Measurements from ENCODE around the gene CD55. TPM values are rescaled to one million over a fixed set of nuclear protein-coding genes. Genes with fewer than 3 reads are reported as not detected.

The CD55 gene
- total RNA-seq, 3 donors from 2014 or later (not counting 1 experiment from before 2014, with no cell fraction given): 80.7 to 138 (median 113) TPM

DNA sequence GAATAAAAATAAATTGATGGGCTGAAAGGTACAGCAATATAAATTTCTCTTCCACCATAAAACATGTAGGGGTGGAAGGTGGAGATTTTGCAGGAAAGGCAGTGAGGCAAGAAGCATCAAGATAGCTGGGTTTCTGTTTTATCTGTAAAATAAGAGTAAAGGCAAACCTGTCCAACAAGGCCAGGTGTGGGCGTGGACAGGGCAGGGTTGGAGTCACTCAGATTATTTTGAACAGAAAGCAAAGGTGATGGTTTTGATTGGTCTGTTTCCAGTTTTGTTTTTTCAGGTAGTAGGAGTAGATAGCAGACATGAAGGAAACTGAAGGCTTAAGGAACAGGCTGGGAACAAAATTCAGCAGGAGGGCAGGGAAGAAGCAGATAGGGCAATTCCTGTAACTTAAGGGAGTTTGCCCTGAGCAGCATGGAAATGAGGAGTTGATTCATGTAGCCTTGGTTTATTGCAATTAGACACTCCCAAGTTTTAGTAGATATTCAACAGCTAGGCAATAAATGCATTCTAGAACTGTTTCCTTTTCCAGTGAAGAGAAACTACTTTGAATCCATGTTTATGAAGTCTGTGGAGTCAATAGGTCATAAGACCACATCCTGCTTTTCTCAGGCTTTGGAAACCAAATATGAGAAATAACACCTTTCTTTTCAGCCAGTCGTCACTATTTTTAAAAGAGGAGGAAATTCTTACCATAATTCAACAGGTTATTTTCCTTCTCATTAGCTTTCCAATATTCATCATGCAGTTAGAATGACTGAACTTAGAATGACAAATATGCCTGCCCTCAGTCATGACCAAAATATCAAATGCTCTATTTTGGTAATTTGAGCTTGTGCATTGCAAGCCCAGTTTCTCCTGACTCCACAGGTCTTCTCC is 38.7 kb upstream of the CD55 start:
- Mint-ChIP-seq H3K27me3 (ENCODE audit: low read depth in 2 of 2) (peaks cover under 1 to 11% of the 10 kb centered on the region in 2 donors), H3K27ac (no peak overlapping the region), H3K4me3 (no peak overlapping the region), H3K9me3 (no peaks in the 10 kb centered on the region), H3K4me1 (peaks cover 7% of the 10 kb centered on the region in 2 donors), H3K36me3 (no peaks in the 10 kb centered on the region)
- intact Hi-C loops (cut with micrococcal nuclease): no loop called here
- H3K27ac ChIP-seq (ENCODE audit: low read length): no peak overlapping the region
- no peak overlapping the region for H3K4me3 ChIP-seq (ENCODE audit: low read length)
- WGBS (ENCODE audit: insufficient coverage): 43% methylated on average over 2 of the region's 2 CpGs
- no peaks in the 10 kb centered on the region for H3K27me3 ChIP-seq (ENCODE audit: control insufficient read depth, insufficient read depth, low read length)
- H3K36me3 ChIP-seq (ENCODE audit: control insufficient read depth, insufficient read depth, low read length): no peaks in the 10 kb centered on the region
- TF ChIP-seq, protein P1, sequence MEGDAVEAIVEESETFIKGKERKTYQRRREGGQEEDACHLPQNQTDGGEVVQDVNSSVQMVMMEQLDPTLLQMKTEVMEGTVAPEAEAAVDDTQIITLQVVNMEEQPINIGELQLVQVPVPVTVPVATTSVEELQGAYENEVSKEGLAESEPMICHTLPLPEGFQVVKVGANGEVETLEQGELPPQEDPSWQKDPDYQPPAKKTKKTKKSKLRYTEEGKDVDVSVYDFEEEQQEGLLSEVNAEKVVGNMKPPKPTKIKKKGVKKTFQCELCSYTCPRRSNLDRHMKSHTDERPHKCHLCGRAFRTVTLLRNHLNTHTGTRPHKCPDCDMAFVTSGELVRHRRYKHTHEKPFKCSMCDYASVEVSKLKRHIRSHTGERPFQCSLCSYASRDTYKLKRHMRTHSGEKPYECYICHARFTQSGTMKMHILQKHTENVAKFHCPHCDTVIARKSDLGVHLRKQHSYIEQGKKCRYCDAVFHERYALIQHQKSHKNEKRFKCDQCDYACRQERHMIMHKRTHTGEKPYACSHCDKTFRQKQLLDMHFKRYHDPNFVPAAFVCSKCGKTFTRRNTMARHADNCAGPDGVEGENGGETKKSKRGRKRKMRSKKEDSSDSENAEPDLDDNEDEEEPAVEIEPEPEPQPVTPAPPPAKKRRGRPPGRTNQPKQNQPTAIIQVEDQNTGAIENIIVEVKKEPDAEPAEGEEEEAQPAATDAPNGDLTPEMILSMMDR (IDR thresholded peaks at IDR 0.05): no peak
- H3K4me1 ChIP-seq (ENCODE audit: control insufficient read depth, insufficient read depth, low read length): peaks cover 3% of the 10 kb centered on the region
- H3K9me3 ChIP-seq (ENCODE audit: control insufficient read depth, insufficient read depth, low read length): no peaks in the 10 kb centered on the region
- DNase-seq: no peak
- ATAC-seq: no peak

DNA sequence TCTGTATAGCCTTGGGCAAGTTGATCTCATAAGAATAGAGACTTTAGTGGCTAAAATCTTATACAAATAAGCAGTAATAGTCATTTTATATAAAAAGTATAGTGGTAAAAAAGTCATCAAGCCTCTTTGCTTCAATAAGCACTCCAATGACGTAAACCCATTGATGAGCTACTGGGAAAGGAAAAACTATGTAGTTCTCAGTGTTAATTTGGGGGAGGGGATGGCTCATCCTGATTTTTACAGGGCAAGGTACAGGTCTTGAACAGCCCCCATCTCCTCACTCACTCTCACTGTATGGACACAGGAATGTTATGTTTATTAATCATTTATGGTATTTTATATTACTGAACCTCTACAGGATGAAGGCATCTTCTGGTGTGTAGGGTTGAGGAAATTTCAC is 38.1 kb upstream of the CD55 start:
- 100% methylated on average over 1 of the region's 1 CpG for WGBS (ENCODE audit: insufficient coverage)
- Histone ChIP-seq H3K27me3 (ENCODE audit: control insufficient read depth, insufficient read depth, low read length) (no peaks in the 10 kb centered on the region), H3K27ac (ENCODE audit: low read length) (no peak overlapping the region), H3K4me3 (ENCODE audit: low read length) (no peak overlapping the region), H3K4me1 (ENCODE audit: control insufficient read depth, insufficient read depth, low read length) (peaks cover 3% of the 10 kb centered on the region), H3K36me3 (ENCODE audit: control insufficient read depth, insufficient read depth, low read length) (no peaks in the 10 kb centered on the region), H3K9me3 (ENCODE audit: control insufficient read depth, insufficient read depth, low read length) (no peaks in the 10 kb centered on the region)
- Mint-ChIP-seq H3K27me3 (ENCODE audit: low read depth in 2 of 2) (peaks cover 0 to 11% of the 10 kb centered on the region in 2 donors), H3K4me3 (no peak overlapping the region), H3K27ac (no peak overlapping the region), H3K4me1 (peaks cover 7% of the 10 kb centered on the region in 2 donors), H3K9me3 (no peaks in the 10 kb centered on the region), H3K36me3 (no peaks in the 10 kb centered on the region)
- intact Hi-C loops (cut with micrococcal nuclease): no loop called here
- TF ChIP-seq, protein P1 (IDR thresholded peaks at IDR 0.05): no peak
- no peak for ATAC-seq
- DNase-seq: no peak

DNA sequence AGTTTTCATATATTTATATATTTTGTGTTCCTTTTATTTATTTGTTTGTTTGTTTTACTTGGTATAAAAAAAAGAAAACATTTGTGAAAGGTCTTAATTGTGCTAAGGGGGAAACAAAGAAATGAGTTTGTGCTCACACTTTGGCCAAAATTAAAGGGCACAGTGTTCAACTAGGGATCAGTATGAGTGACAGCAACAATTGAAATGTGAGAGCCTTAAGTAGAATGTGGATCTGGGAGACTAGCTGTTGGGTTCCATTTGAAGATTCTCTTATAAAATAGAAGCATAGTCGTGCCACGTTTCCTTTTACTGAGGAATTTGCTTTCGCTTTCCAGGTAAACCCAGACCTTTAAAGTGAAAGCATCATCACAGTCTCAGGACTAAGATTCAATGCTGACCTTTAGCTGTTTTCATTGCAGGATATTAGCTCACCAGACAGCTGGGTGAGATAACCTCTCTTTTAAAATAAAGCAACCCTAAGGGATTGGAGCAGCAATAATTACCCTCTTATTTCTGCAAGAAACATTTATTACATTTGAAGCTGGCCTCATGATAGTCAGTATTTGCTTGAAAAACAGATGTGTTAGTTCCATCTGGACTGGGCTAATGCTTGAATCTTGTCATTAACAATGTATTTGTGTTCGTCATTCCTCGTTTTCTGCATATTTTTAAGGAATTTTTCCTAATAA is 37.1 kb upstream of the CD55 start:
- intact Hi-C loops (cut with micrococcal nuclease): no loop called here
- no peak overlapping the region for H3K27ac Mint-ChIP-seq
- Histone ChIP-seq H3K27me3 (ENCODE audit: control insufficient read depth, insufficient read depth, low read length) (no peaks in the 10 kb centered on the region), H3K36me3 (ENCODE audit: control insufficient read depth, insufficient read depth, low read length) (no peaks in the 10 kb centered on the region), H3K9me3 (ENCODE audit: control insufficient read depth, insufficient read depth, low read length) (no peaks in the 10 kb centered on the region), H3K4me3 (ENCODE audit: low read length) (no peak overlapping the region), H3K4me1 (ENCODE audit: control insufficient read depth, insufficient read depth, low read length) (peaks cover 3% of the 10 kb centered on the region), H3K27ac (ENCODE audit: low read length) (no peak overlapping the region)
- H3K36me3 Mint-ChIP-seq: no peaks in the 10 kb centered on the region
- H3K4me1 Mint-ChIP-seq: peaks cover 7% of the 10 kb centered on the region in 2 donors
- H3K9me3 Mint-ChIP-seq: no peaks in the 10 kb centered on the region
- no peak overlapping the region for H3K4me3 Mint-ChIP-seq
- no peak for ATAC-seq
- peaks cover 0 to 11% of the 10 kb centered on the region in 2 donors for H3K27me3 Mint-ChIP-seq (ENCODE audit: low read depth in 2 of 2)
- TF ChIP-seq, protein P1 (IDR thresholded peaks at IDR 0.05): no peak
- DNase-seq: no peak
- 68% methylated on average over 5 of the region's 5 CpGs for WGBS (ENCODE audit: insufficient coverage)
